Measurements from ENCODE around the gene P2RX3.

- TF ChIP-seq CTCF (IDR thresholded peaks at IDR 0.05; ENCODE audit: insufficient read depth, low read depth, low read length) (no peak), EZH2 (IDR thresholded peaks at IDR 0.05; ENCODE audit: insufficient read depth, low read length) (no peak)
These were observed 2.6 kb upstream of the P2RX3 start, which contains the start of gene SSRP1 for GRCh38 chr11:57335343-57336110.

Data from astrocyte (in vitro differentiated cells and primary cell).